ENCODE results near the gene KRT31. TPM values are rescaled to one million over a fixed set of nuclear protein-coding genes. Genes with fewer than 3 reads are reported as not detected.

Gene KRT31
- total and polyA plus RNA-seq, 2 of the 4 experiments (the other 2 are of a cell fraction): 0.05 TPM; not detected in 1

GRCh38 chr17:41418116-41418860 is 20.9 kb upstream of the KRT31 start:
- WGBS, 2 experiments (ENCODE audit: extremely low coverage in 2 of 2, insufficient read length in 1 of 2): 100% methylated on average over 2 of the region's 7 CpGs; no CpG with 5 or more reads in 1 of the 2 experiments
- dilution Hi-C loops (cut with HindIII; ENCODE audit: low sequenced_read_pairs, unreplicated experiment): no loop called here

More at GRCh38 chr17:41418116-41418860, 20.9 kb upstream of the KRT31 start:
- peak overlapping the region; percentile 61 for H3K14ac ChIP-seq (replicated peaks; ENCODE audit: low read depth, low read length)
- H2AK9ac ChIP-seq (replicated peaks; ENCODE audit: low read depth, low read length, poor library complexity): peak overlapping the region; percentile 30
- H3K4me3 ChIP-seq (ENCODE audit: insufficient read depth, low read depth, low read length): no peak overlapping the region
- H4K91ac ChIP-seq (ENCODE audit: insufficient read depth, low read depth, low read length): peak overlapping the region; percentile 83; the same call in 1 of the 2 replicates
- BruUV-seq (replicated peaks): no TSS peak
- intact Hi-C loops (cut with micrococcal nuclease) (no loop called here), in situ Hi-C loops (cut with MboI; ENCODE audit: low sequenced_read_pairs) (no loop called here)
- TF ChIP-seq POLR2A (IDR thresholded peaks at IDR 0.05; ENCODE audit: low read depth, low read length) (no peak), RCOR1 (IDR thresholded peaks at IDR 0.05; ENCODE audit: insufficient replicate concordance, low read length) (no peak), CEBPB (IDR thresholded peaks at IDR 0.05; ENCODE audit: low read depth, low read length) (no peak), SMC3 (IDR thresholded peaks at IDR 0.05; ENCODE audit: low read depth, low read length) (no peak), BHLHE40 (IDR thresholded peaks at IDR 0.05; ENCODE audit: low read depth, low read length) (no peak)
- CTCF ChIA-PET: interaction anchor here (1.9 kb wide), 1 partner anchor 130 kb away, joined by 4 read pairs; no protein-coding TSS in a partner anchor
- no peak overlapping the region for H2AFZ ChIP-seq (replicated peaks; ENCODE audit: low read length, poor library complexity)
- no peak overlapping the region for H3K9ac ChIP-seq (ENCODE audit: low read depth, low read length)
- peak overlapping the region; percentile 41 for H3K27ac ChIP-seq (ENCODE audit: insufficient read depth, low read length)
- peak overlapping the region; percentile 76 for H3K4ac ChIP-seq (ENCODE audit: low read depth, low read length)
- POLR2A ChIA-PET (ENCODE audit: unreplicated experiment): no interaction called here
- DNase-seq: no peak
- no peaks in the 10 kb centered on the region for H3K9me3 ChIP-seq (ENCODE audit: control insufficient read depth, insufficient read depth, low read length)
- H3K23ac ChIP-seq (ENCODE audit: low read depth, low read length): peak overlapping the region; percentile 64; the same call in 1 of the 2 replicates
- H4K5ac ChIP-seq (ENCODE audit: low read depth, low read length): peak overlapping the region; percentile 84
- peaks cover 29% of the 10 kb centered on the region for H3K9me1 ChIP-seq (ENCODE audit: insufficient read depth, low read length)
- peaks cover 36% of the 10 kb centered on the region for H3K4me1 ChIP-seq (ENCODE audit: control insufficient read depth, insufficient read depth, low read length)
- H2AK5ac ChIP-seq (ENCODE audit: low read depth, low read length): peak overlapping the region; percentile 87
- no peak for ATAC-seq (ENCODE audit: low read depth)
- no peaks in the 10 kb centered on the region for H3K36me3 ChIP-seq (ENCODE audit: control insufficient read depth, insufficient read depth, low read length)
- H3K79me1 ChIP-seq (ENCODE audit: low read depth in 1 of 2, low read length in 2 of 2): no peaks in the 10 kb centered on the region
- peak overlapping the region; percentile 89; the same call in 2 of the 3 replicates for H2BK15ac ChIP-seq (ENCODE audit: low read depth, low read length)
- no peaks in the 10 kb centered on the region for H3K27me3 ChIP-seq (ENCODE audit: control insufficient read depth, insufficient read depth, low read length)
- H4K8ac ChIP-seq (ENCODE audit: low read depth in 2 of 2, low read length in 2 of 2): peak overlapping the region; percentile 38 to 40; a peak in 1 of 4 replicates
- H2BK20ac ChIP-seq (ENCODE audit: low read depth, low read length): peak overlapping the region; percentile 82
- peak overlapping the region; percentile 31 for H2BK5ac ChIP-seq (ENCODE audit: low read depth, low read length, poor library complexity, severe bottlenecking)
- H3K56ac ChIP-seq (ENCODE audit: extremely low read depth, insufficient read depth, low read length): no peak overlapping the region
- H4K20me1 ChIP-seq (ENCODE audit: insufficient read depth, low read length): no peaks in the 10 kb centered on the region
- peak overlapping the region; percentile 84 for H2BK120ac ChIP-seq (ENCODE audit: low read depth, low read length)
- no peak overlapping the region for H3K4me2 ChIP-seq (ENCODE audit: low read depth, low read length)
- peak overlapping the region; percentile 14 for H3K18ac ChIP-seq (ENCODE audit: low read depth, low read length)
